ENCODE results near the gene CACNA1H.

CACNA1H gene

DNA sequence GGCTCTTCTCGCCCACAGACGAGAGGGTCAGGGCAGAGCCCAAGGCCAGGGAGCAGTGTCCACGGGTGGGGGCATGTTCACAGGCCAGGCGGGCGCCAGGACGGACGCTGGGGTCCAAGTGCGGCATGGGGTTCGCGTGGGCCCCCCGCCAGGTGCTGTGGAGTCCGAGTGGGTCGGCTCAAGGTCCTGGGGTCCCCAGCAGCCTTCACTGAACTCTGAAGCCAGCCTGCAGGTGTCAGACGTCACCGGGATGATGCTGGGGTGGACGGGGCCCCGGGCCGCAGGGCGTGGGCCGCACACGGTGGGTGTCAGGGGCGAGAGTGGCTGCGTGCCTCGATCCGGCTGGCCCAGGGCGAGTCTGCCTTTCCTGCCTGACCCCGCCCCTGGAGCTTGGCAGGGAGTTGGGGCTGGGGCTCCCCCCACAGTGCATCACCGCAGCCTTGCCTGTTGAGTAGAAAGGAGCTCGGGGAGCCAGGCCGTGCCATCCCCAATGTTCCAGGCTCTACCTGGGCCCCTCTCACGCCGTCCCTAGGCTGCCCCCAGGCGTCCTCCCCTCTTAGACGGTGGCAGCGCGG, 19.0 kb downstream of the CACNA1H start:
- H3K9me3 ChIP-seq = no peaks in the 10 kb centered on the region
- no peaks in the 10 kb centered on the region for H3K27me3 ChIP-seq
- H3K36me3 ChIP-seq = no peaks in the 10 kb centered on the region
- H3K27ac ChIP-seq = no peak overlapping the region
- no peaks in the 10 kb centered on the region for H3K4me1 ChIP-seq (ENCODE audit: control insufficient read depth in 1 of 2, insufficient read depth in 1 of 2, low read depth in 1 of 2, low read length in 1 of 2)
- no peak overlapping the region for H3K4me3 ChIP-seq (ENCODE audit: low read depth in 1 of 2, low read length in 1 of 2)
- TF ChIP-seq CTCF (IDR thresholded peaks at IDR 0.05) = no peak

DNA sequence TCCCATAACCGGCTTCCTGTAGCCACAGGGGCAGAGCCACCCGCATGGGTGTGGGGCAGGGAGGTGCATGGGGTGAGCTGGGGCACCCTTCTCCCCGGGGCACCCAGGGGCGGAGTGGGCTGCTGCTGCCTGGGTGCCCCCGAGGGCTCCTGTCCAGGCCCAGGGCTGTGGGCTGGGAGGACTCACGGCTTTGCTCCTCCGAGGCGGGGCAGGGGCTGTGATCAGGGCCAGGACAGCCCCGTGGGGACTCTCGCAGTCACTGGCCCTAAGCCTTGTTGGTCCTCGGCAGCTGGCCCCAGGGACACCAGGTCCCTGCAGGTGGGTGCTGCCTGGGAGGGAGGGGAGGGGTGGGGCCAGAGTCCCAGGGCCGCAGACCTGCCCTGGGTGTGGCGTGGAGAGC, 19.7 kb downstream of the CACNA1H start:
- TF ChIP-seq CTCF (IDR thresholded peaks at IDR 0.05) = no peak
- no peak overlapping the region for H3K27ac ChIP-seq
- H3K27me3 ChIP-seq = no peaks in the 10 kb centered on the region

GRCh38 chr16:1173788-1174451, 21.0 kb downstream of the CACNA1H start:
- Histone ChIP-seq H3K36me3 (no peaks in the 10 kb centered on the region), H3K4me3 (ENCODE audit: low read depth in 1 of 2, low read length in 1 of 2) (no peak overlapping the region), H3K27ac (no peak overlapping the region), H3K4me1 (ENCODE audit: control insufficient read depth in 1 of 2, insufficient read depth in 1 of 2, low read depth in 1 of 2, low read length in 1 of 2) (no peaks in the 10 kb centered on the region), H3K27me3 (no peaks in the 10 kb centered on the region), H3K9me3 (no peaks in the 10 kb centered on the region)
- no peak for TF ChIP-seq CTCF (IDR thresholded peaks at IDR 0.05)

More for the DNA sequence above, 19.7 kb downstream of the CACNA1H start:
- Histone ChIP-seq H3K9me3 (no peaks in the 10 kb centered on the region), H3K36me3 (no peaks in the 10 kb centered on the region), H3K4me3 (ENCODE audit: low read depth in 1 of 2, low read length in 1 of 2) (no peak overlapping the region), H3K4me1 (ENCODE audit: control insufficient read depth in 1 of 2, insufficient read depth in 1 of 2, low read depth in 1 of 2, low read length in 1 of 2) (no peaks in the 10 kb centered on the region)

DNA sequence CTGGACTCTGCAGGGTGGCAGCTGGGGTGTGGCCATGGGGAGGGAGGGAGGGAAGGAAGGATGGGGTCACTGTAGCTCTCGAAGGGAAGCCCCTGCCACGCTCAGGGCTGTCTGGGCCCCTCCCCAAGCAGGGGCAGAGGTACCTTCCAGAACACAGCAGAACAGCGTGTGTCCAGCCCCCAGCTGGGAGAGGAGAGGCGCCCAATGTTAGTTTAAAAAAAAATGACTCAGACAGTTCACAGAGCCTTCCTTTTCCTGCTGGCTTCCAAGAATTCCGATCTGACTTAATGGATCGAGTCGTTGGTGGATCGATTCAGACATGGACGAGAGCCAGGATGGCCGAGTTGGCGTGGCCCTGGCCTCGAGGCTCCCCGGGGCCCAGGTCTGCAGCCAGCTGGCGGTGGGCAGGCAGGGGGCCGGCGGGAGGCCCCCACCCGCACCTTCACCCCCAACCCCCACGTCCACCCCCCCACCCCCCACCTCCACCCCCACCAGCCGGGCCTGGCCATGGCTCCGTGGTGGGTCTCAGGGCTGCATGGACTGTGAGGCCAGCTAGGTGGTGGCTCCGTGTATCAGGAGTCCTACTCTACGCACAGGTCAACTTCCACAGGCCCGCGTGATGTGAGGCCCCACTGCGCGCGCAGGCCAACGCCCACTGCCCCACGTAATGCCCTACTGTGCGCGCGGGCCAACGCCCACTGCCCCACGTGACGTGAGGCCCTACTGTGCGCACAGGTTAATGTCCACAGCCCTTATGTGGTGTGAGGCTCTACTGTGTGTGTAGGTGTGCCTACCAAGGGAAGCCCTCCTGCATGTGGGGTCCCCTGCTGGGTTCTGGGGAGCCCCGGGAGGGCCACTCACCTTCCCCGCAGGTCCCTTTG, 21.8 kb downstream of the CACNA1H start:
- H3K9me3 ChIP-seq = no peaks in the 10 kb centered on the region
- TF ChIP-seq CTCF (IDR thresholded peaks at IDR 0.05) = no peak
- no peaks in the 10 kb centered on the region for H3K36me3 ChIP-seq
- H3K4me3 ChIP-seq (ENCODE audit: low read depth in 1 of 2, low read length in 1 of 2) = no peak overlapping the region
- no peaks in the 10 kb centered on the region for H3K27me3 ChIP-seq
- no peak overlapping the region for H3K27ac ChIP-seq
- H3K4me1 ChIP-seq (ENCODE audit: control insufficient read depth in 1 of 2, insufficient read depth in 1 of 2, low read depth in 1 of 2, low read length in 1 of 2) = no peaks in the 10 kb centered on the region

- H3K27ac ChIP-seq = no peak overlapping the region
- H3K27me3 ChIP-seq = no peaks in the 10 kb centered on the region
- TF ChIP-seq CTCF (IDR thresholded peaks at IDR 0.05) = no peak
- no peaks in the 10 kb centered on the region for H3K36me3 ChIP-seq
- no peaks in the 10 kb centered on the region for H3K4me1 ChIP-seq (ENCODE audit: control insufficient read depth in 1 of 2, insufficient read depth in 1 of 2, low read depth in 1 of 2, low read length in 1 of 2)
- no peak overlapping the region for H3K4me3 ChIP-seq (ENCODE audit: low read depth in 1 of 2, low read length in 1 of 2)
- no peaks in the 10 kb centered on the region for H3K9me3 ChIP-seq
These were observed 22.8 kb downstream of the CACNA1H start for GRCh38 chr16:1175566-1176279.

Measured in neutrophil (primary cell).